ENCODE measurements around the gene TSPAN31. TPM values are rescaled to one million over a fixed set of nuclear protein-coding genes. Genes with fewer than 3 reads are reported as not detected.
A peak's percentile ranks its signal among the peaks of the same experiment; 100 is the strongest.

TSPAN31 gene
- total RNA-seq, 1 donor: 41.6 TPM

- no peak overlapping the region for H3K27ac ChIP-seq (ENCODE audit: low read depth, low read length)
- H4K20me1 ChIP-seq (ENCODE audit: insufficient read depth, low read length): peaks cover 2% of the 10 kb centered on the region
- H3K4me1 ChIP-seq (ENCODE audit: insufficient read depth, low read length): no peaks in the 10 kb centered on the region
- no peak overlapping the region for H2AFZ ChIP-seq (ENCODE audit: low read length)
- no peak overlapping the region for H3K4me2 ChIP-seq (ENCODE audit: insufficient read depth, low read length)
- H3K36me3 ChIP-seq (ENCODE audit: insufficient read depth, low read length): no peaks in the 10 kb centered on the region
- TF ChIP-seq CTCF (IDR thresholded peaks at IDR 0.05; ENCODE audit: extremely low read depth, low read depth, low read length): peak; percentile 41
- no peaks in the 10 kb centered on the region for H3K9me3 ChIP-seq (ENCODE audit: low read depth, low read length)
- no peaks in the 10 kb centered on the region for H3K79me2 ChIP-seq (ENCODE audit: insufficient read depth, low read length)
- no peak overlapping the region for H3K4me3 ChIP-seq (ENCODE audit: insufficient read depth, low read length)
- H3K27me3 ChIP-seq (ENCODE audit: insufficient read depth, low read length): peaks cover 47% of the 10 kb centered on the region
- peak; percentile 82 for DNase-seq (ENCODE audit: insufficient read length, low spot score, missing footprints)
Observed at GRCh38 chr12:57759360-57759980, 14.6 kb downstream of the TSPAN31 start.

GRCh38 chr12:57760347-57760982 lies 15.6 kb downstream of the TSPAN31 start:
- Histone ChIP-seq H3K79me2 (ENCODE audit: insufficient read depth, low read length) (no peaks in the 10 kb centered on the region), H3K4me3 (ENCODE audit: insufficient read depth, low read length) (no peak overlapping the region), H2AFZ (ENCODE audit: low read length) (no peak overlapping the region), H3K9me3 (ENCODE audit: low read depth, low read length) (no peaks in the 10 kb centered on the region), H3K36me3 (ENCODE audit: insufficient read depth, low read length) (no peaks in the 10 kb centered on the region), H3K4me2 (ENCODE audit: insufficient read depth, low read length) (no peak overlapping the region), H3K27ac (ENCODE audit: low read depth, low read length) (no peak overlapping the region), H3K4me1 (ENCODE audit: insufficient read depth, low read length) (peaks cover 2% of the 10 kb centered on the region), H3K27me3 (ENCODE audit: insufficient read depth, low read length) (peaks cover 53% of the 10 kb centered on the region), H4K20me1 (ENCODE audit: insufficient read depth, low read length) (peaks cover 2% of the 10 kb centered on the region)
- TF ChIP-seq CTCF (IDR thresholded peaks at IDR 0.05; ENCODE audit: extremely low read depth, low read depth, low read length): no peak
- peak; percentile 78 for DNase-seq (ENCODE audit: insufficient read length, low spot score, missing footprints)

GRCh38 chr12:57761391-57761998 lies 16.7 kb downstream of the TSPAN31 start:
- Histone ChIP-seq H3K4me2 (ENCODE audit: insufficient read depth, low read length) (no peak overlapping the region), H3K4me1 (ENCODE audit: insufficient read depth, low read length) (peaks cover 11% of the 10 kb centered on the region), H4K20me1 (ENCODE audit: insufficient read depth, low read length) (peaks cover 4% of the 10 kb centered on the region), H3K4me3 (ENCODE audit: insufficient read depth, low read length) (no peak overlapping the region), H2AFZ (ENCODE audit: low read length) (no peak overlapping the region), H3K27me3 (ENCODE audit: insufficient read depth, low read length) (peaks cover 53% of the 10 kb centered on the region), H3K27ac (ENCODE audit: low read depth, low read length) (no peak overlapping the region), H3K9me3 (ENCODE audit: low read depth, low read length) (no peaks in the 10 kb centered on the region), H3K36me3 (ENCODE audit: insufficient read depth, low read length) (no peaks in the 10 kb centered on the region), H3K79me2 (ENCODE audit: insufficient read depth, low read length) (no peaks in the 10 kb centered on the region)
- no peak for TF ChIP-seq CTCF (IDR thresholded peaks at IDR 0.05; ENCODE audit: extremely low read depth, low read depth, low read length)
- no peak for DNase-seq (ENCODE audit: insufficient read length, low spot score, missing footprints)

GRCh38 chr12:57762463-57762862 lies 17.6 kb downstream of the TSPAN31 start:
- no peak for TF ChIP-seq CTCF (IDR thresholded peaks at IDR 0.05; ENCODE audit: extremely low read depth, low read depth, low read length)
- peaks cover 4% of the 10 kb centered on the region for H4K20me1 ChIP-seq (ENCODE audit: insufficient read depth, low read length)
- no peak overlapping the region for H3K4me3 ChIP-seq (ENCODE audit: insufficient read depth, low read length)
- H3K4me2 ChIP-seq (ENCODE audit: insufficient read depth, low read length): no peak overlapping the region
- DNase-seq (ENCODE audit: insufficient read length, low spot score, missing footprints): no peak
- peaks cover 57% of the 10 kb centered on the region for H3K27me3 ChIP-seq (ENCODE audit: insufficient read depth, low read length)
- no peak overlapping the region for H2AFZ ChIP-seq (ENCODE audit: low read length)
- no peak overlapping the region for H3K27ac ChIP-seq (ENCODE audit: low read depth, low read length)
- peaks cover 21% of the 10 kb centered on the region for H3K4me1 ChIP-seq (ENCODE audit: insufficient read depth, low read length)
- H3K9me3 ChIP-seq (ENCODE audit: low read depth, low read length): no peaks in the 10 kb centered on the region
- no peaks in the 10 kb centered on the region for H3K36me3 ChIP-seq (ENCODE audit: insufficient read depth, low read length)
- no peaks in the 10 kb centered on the region for H3K79me2 ChIP-seq (ENCODE audit: insufficient read depth, low read length)
